Pancreas (tissue), 10 donors: ENCODE results near the gene ITPK1. TPM values are rescaled to one million over a fixed set of nuclear protein-coding genes. Genes with fewer than 3 reads are reported as not detected.
A peak's percentile ranks its signal among the peaks of the same experiment; 100 is the strongest.

Experiments used
- ATAC-seq, 4 donors: fragments of 200-7000 bp; cut with Tn5 transposase; one replicate each; pipeline versions ENCODE4 v1.8.0 to v1.9.1; 2020; ENCODE audit warnings: mild to moderate bottlenecking in 4 of 4, moderate library complexity in 4 of 4
- DNase-seq, 6 donors: peaks; one replicate each; pipeline ENCODE4 v3.0.0-alpha.2; 2020
- FAIRE-seq: peaks from 2 replicates; lab custom pipeline; 2012; peaks lifted over from hg19 to GRCh38; lab: Jason Lieb, UNC
- H3K27ac ChIP-seq, 4 donors: fragments of 200-600 bp; sonication (generic); 1 replicate in 3 of 4; 2 replicates in 1 of 4; pipeline versions ENCODE4 v1.5.0 to v1.8.0; 2020
- H3K27me3 ChIP-seq, 4 donors: fragments of 200-600 bp; one replicate each; pipeline ENCODE4 v1.8.0; 2021
- H3K36me3 ChIP-seq, 3 donors: fragments of 200-600 bp; sonication (generic) in 1 of 3; one replicate each; pipeline versions ENCODE4 v1.5.0 to v1.8.0; 2020 to 2021
- H3K4me1 ChIP-seq, 3 donors: fragments of 200-600 bp; one replicate each; pipeline ENCODE4 v1.8.0; 2021
- H3K4me3 ChIP-seq, 4 donors: fragments of 200-600 bp; sonication (generic) in 2 of 4; one replicate each; pipeline versions ENCODE4 v1.5.0 to v1.8.0; 2020 to 2021
- H3K9me3 ChIP-seq, 4 donors: fragments of 200-600 bp; one replicate each; pipeline ENCODE4 v1.8.0; 2021
- WGBS, 2 donors: extraction: QIAGEN DNeasy Blood & Tissue Kit; methylation state at CpG; one replicate each; pipeline ENCODE4 v1.1.7; 2013; 5-methylcytosine and 5-hydroxymethylcytosine counted together
- intact Hi-C, 3 donors: fragments of 100-400 bp; cut with DNase I; formaldehyde crosslinking; loops; one replicate each; pipeline versions ENCODE4 v1.11.1 to v1.14.2; 2022
- polyA plus RNA-seq, 2 donors: library from polyadenylated mRNA; stranded (reverse); fragments of 200-250 nt; gene quantifications; one replicate each; pipeline ENCODE4 v1.2.3, GENCODE V29; 2013
- total RNA-seq, 6 donors: library from RNA; stranded (reverse); fragmentation: NEBNext Ultra II Directional in 4 of 6; extraction: Animal tissue kit (Norgen Biotek cat#: 25700) in 4 of 6; gene quantifications; one replicate each; pipeline versions ENCODE4 v1.2.1 to v1.2.4, GENCODE V29; 2021 to 2023
- TF ChIP-seq, protein P1 (sequence below), 4 donors: fragments of 200-600 bp; sonication (generic) in 3 of 4; IDR thresholded peaks; one replicate each; pipeline versions ENCODE4 v1.5.0 to v1.8.0; 2021; ENCODE audit warnings: antibody characterized with exemption in 4 of 4
- donor health status: healthy with polysubstance abuse.
- donor health status: DM: no; HTN: no; CAD: no; lungs with moderate emphysema.
- donor health status: DM: no; HTN: no; CAD: no.
- donor health status: control.
- donor health status: control.
- donor health status: Bipolar disorder and iron deficiency.
- donor health status: DM: yes; HTN: yes; CAD: no.
- donor health status: DM: no; HTN: no; CAD: no.
- donor health status: DM: no; HTN: no; CAD: no.
- donor health status: DM: yes; HTN: yes; CAD: no.

ITPK1 gene
- total and polyA plus RNA-seq, 8 donors = 23.2 to 38.3 (median 33.0) TPM

DNA sequence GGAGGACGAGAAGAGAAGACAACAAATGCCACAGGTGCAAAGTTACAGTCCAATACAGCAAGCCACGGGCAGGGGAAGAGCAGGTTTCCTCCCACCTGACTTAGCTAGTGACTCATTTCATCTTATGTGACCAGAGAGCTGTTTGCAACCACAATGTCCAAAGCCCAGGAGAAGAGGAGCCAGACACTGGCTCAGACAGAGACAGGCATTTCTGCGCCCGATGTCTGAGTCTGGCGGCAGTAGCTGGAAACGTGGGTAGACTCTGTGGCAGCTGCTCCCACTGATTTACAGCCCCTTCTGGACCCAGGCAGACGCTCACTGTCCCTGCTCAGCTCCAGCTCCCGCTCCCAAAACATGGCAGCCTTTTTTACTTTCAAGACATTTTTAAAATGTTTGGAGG is 132.8 kb downstream of the ITPK1 start:
- TF ChIP-seq, protein P1, sequence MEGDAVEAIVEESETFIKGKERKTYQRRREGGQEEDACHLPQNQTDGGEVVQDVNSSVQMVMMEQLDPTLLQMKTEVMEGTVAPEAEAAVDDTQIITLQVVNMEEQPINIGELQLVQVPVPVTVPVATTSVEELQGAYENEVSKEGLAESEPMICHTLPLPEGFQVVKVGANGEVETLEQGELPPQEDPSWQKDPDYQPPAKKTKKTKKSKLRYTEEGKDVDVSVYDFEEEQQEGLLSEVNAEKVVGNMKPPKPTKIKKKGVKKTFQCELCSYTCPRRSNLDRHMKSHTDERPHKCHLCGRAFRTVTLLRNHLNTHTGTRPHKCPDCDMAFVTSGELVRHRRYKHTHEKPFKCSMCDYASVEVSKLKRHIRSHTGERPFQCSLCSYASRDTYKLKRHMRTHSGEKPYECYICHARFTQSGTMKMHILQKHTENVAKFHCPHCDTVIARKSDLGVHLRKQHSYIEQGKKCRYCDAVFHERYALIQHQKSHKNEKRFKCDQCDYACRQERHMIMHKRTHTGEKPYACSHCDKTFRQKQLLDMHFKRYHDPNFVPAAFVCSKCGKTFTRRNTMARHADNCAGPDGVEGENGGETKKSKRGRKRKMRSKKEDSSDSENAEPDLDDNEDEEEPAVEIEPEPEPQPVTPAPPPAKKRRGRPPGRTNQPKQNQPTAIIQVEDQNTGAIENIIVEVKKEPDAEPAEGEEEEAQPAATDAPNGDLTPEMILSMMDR (IDR thresholded peaks at IDR 0.05) = no peak
- Histone ChIP-seq H3K27me3 (no peaks in the 10 kb centered on the region), H3K9me3 (no peaks in the 10 kb centered on the region), H3K36me3 (no peaks in the 10 kb centered on the region), H3K27ac (no peak overlapping the region), H3K4me3 (no peak overlapping the region), H3K4me1 (peaks cover 0 to 24% (median 16%) of the 10 kb centered on the region in 3 donors)
- WGBS, 2 donors = 94 to 98% methylated on average over 8 of the region's 8 CpGs
- FAIRE-seq (no peak), DNase-seq (peak in 2 of 6 donors; percentile 6 to 20), ATAC-seq (no peak)
- intact Hi-C loops = no loop called here

DNA sequence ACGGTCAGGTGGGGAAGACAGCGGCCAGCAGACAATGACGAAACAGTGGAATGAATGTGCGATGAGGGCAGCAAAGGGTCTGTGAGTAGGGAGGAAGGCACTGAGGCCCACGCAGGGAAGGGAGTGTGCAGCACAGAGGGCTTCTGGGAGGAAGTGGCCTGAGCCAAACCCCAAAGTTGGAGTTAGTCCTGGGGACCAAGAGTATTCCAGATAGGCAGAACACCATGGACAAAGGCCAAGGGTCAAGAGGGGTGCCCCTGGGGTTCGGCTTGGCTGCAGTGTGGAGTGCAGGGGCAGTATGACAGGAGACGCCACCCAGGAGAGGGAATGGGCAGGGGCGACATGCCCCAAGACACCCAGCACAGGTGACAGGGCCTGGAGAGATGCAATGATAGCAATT is 134.0 kb downstream of the ITPK1 start:
- Histone ChIP-seq H3K36me3 (no peaks in the 10 kb centered on the region), H3K27ac (no peak overlapping the region), H3K9me3 (no peaks in the 10 kb centered on the region), H3K4me1 (peaks cover 0 to 22% (median 16%) of the 10 kb centered on the region in 3 donors), H3K27me3 (no peaks in the 10 kb centered on the region), H3K4me3 (no peak overlapping the region)
- FAIRE-seq (no peak), ATAC-seq (no peak), DNase-seq (peak in 2 of 6 donors; percentile 7 to 28)
- 97 to 98% methylated on average over 8 of the region's 8 CpGs for WGBS, 2 donors
- TF ChIP-seq, protein P1 (IDR thresholded peaks at IDR 0.05) = no peak
- intact Hi-C loops = no loop called here

- H3K9me3 ChIP-seq = no peaks in the 10 kb centered on the region
- DNase-seq (no peak), ATAC-seq (no peak), FAIRE-seq (no peak)
- H3K36me3 ChIP-seq = no peaks in the 10 kb centered on the region
- H3K4me3 ChIP-seq = no peak overlapping the region
- WGBS, 2 donors = 92 to 96% methylated on average over 4 of the region's 4 CpGs
- no peak overlapping the region for H3K27ac ChIP-seq
- no peaks in the 10 kb centered on the region for H3K27me3 ChIP-seq
- TF ChIP-seq, protein P1 (IDR thresholded peaks at IDR 0.05) = no peak
- intact Hi-C loops = no loop called here
- peaks cover 0 to 13% (median 13%) of the 10 kb centered on the region in 3 donors for H3K4me1 ChIP-seq
These were observed 134.9 kb downstream of the ITPK1 start for GRCh38 chr14:92980866-92981265.

DNA sequence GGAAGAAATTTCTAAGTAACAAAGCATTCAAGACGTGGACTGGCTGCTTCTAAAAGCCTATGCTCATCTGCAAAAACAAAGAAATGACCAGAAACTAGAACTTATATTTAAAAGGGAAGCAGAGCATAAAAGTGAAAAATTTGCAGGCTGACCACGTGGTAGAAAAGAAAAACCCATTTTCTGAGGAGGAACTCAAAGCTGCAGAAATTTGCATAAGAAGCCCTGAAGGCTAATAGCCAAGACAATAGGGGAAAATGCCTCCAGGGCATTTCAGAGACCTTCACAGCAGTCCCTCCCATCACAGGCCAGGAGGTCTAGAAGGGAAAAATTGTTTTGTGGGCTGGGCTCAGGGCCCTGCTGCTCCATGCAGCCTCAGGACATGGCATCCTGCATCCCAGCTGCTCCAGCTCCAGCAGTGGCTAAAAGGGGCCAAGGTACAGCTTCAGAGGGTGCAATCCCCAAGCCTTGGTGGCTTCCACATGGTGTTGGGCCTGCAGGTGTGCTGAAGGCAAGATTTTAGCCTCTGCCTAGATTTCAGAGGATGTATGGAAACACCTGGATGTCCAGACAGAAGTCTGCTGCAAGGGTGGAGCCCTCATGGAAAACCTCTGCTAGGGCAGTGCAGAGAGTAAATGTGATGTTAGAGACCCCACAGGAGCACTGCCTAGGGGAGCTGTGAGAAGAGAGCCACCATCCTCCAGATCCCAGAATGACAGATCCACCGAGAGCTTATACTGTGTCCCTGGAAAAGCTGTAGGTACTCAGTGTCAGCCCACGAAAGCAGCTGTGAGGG is 137.3 kb downstream of the ITPK1 start:
- ATAC-seq = no peak
- intact Hi-C loops = no loop called here
- no peak for FAIRE-seq
- WGBS, 2 donors = 93 to 94% methylated on average over 4 of the region's 4 CpGs
- no peak overlapping the region for H3K4me3 ChIP-seq
- H3K9me3 ChIP-seq = no peaks in the 10 kb centered on the region
- no peaks in the 10 kb centered on the region for H3K27me3 ChIP-seq
- TF ChIP-seq, protein P1 (IDR thresholded peaks at IDR 0.05) = no peak
- no peak for DNase-seq
- no peaks in the 10 kb centered on the region for H3K36me3 ChIP-seq
- H3K27ac ChIP-seq = no peak overlapping the region
- no peaks in the 10 kb centered on the region for H3K4me1 ChIP-seq

GRCh38 chr14:92976268-92976667 is 139.5 kb downstream of the ITPK1 start:
- no peak for ATAC-seq
- TF ChIP-seq, protein P1 (IDR thresholded peaks at IDR 0.05) = no peak
- no peak overlapping the region for H3K4me3 ChIP-seq

More at GRCh38 chr14:92976268-92976667, 139.5 kb downstream of the ITPK1 start:
- FAIRE-seq (no peak), DNase-seq (no peak)
- Histone ChIP-seq H3K27me3 (no peaks in the 10 kb centered on the region), H3K9me3 (no peaks in the 10 kb centered on the region), H3K36me3 (no peaks in the 10 kb centered on the region), H3K27ac (no peak overlapping the region), H3K4me1 (no peaks in the 10 kb centered on the region)
- WGBS, 2 donors = 95 to 99% methylated on average over 2 of the region's 2 CpGs
- intact Hi-C loops = no loop called here
